TTC549 (cell line): Measurements from ENCODE around the gene RIPPLY2.
"Not testable (repeated sequence)": the region's sequence is repeated elsewhere in the genome, so short reads cannot be mapped to it uniquely, and the experiment has no call there.

Experiments used
- FAIRE-seq: peaks from 2 replicates; lab custom pipeline; 2012; peaks lifted over from hg19 to GRCh38; lab: Jason Lieb, UNC

Gene RIPPLY2

DNA sequence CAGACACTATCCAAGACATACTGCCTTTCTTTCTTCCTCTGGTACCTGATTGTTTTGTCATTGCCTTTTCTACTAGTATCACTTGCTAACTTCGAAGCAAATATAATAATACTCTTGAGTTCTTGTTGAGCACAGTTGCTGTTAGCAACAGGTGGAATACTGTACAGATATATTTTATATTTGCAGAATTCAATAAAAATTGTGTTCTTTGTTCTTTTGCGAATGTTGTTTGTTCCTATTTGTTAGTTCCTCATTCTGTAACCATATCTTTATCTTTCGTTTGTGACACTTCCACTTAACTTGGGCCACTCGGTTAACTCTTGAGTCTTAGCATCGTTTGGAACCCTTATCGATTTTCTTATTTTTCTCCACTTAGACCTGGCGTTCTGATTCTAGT is 7.2 kb downstream of the RIPPLY2 start:
- no peak for FAIRE-seq

DNA sequence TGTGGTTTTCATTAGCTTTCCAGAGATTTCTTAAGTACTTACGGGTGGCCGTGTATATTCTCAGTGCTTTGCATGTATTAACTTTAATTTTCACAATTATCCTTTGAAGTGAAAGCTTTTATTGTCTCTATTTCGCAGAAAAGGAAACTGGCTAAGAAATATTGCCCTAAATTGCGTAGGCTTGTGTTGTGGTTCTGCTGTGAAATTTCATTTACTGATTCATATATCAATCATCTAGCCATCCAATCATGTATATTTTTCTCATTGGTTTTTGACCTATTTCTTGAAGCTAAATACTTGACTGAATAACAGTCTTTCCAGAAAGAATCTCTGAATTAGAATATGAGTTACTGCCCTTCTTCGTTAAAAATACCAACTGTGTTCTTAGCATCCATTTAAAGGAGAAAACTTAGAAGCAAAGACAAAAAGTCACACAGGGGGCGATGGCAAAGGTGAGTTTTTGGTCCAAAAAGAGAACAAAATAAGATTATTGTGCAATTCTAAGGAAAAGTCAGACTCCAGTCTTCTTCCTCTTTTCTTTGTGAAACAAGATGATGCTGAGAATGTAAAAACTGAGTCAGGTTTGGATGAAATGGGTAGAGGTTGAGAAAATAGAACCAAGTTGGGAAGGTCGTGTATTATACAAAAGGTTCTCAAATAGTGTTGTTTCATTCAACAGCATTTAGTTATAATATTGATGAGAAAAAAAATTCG is 7.8 kb downstream of the RIPPLY2 start:
- FAIRE-seq = no peak

DNA sequence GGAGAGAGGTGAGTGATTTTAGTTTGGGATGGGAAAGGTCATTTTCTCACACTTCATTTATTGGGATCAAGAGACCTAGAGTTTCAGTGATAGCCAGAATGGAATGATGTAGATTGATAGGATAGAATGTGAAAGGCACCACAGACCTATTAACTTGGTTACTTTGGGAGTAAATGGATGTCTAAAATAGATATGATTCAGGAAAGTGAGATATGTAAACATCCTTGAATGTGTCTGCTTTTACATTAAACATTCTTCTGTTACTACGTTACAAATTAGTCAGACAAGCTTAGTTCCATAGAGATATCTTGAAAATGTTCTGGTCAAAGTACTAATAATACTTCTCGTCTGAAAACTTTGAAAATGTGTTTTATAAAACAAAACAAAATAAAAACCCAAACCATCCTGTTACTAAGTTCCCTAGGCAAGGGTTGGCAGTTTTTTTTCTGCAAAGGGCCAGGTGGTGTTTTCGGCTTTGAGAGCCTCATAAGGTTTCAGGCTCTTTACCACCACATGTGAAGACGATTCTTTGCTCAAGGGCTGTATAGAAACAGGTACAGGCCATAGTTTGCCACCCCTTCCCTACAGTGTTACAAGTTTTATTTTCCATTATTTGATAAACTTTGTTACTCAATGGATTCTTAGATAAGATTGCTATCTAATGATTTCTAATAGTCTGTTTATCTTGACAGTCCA is 9.8 kb downstream of the RIPPLY2 start:
- FAIRE-seq = no peak

DNA sequence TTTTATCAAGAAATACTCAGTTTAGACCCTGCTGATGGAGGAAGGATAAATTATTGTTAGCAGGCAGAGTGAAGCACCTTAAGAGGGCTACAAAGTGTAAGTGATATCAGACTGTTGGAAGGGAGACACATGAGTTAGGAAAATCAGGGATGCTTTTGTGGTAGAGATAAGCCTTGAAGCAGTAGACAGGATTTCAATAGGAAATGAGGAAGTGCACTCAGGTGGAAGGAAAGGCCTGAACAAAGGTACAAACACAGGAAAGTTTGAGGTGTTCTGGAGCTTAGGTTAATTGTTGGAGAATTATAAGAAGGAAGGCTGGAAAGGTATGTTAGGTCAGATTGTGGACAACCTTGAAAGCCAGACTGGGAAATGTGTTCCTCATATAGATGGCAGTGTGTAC is 13.9 kb downstream of the RIPPLY2 start:
- no peak for FAIRE-seq

DNA sequence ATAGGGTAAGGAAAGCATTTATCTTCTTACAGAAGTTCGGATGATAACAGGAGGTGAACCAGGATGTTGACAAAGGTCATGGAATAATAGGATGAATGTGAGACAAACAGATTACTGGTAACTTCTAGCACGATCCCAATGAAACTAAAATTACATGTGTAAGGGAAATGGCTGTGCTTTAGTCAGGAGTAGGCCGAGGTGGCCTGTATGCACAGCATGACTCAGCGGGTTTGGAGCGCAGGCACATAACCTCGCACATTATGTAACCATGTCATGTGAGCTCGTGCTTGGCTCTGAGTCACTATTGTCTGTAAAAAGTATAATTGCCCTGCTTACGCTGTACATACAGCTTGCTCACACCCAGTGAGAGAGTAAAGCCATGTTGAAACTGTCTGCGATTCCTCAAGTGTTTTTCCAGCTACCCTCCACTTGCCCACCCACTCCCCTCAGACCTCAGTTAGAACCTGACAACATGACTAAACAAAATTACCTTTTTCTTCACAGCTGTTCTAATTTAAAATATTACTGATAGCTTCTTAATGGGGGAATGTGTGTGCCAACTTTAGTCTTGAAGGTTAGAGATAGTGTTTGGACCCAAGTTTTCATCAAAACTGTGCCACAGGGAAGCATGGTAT is 14.5 kb downstream of the RIPPLY2 start:
- no peak for FAIRE-seq

DNA sequence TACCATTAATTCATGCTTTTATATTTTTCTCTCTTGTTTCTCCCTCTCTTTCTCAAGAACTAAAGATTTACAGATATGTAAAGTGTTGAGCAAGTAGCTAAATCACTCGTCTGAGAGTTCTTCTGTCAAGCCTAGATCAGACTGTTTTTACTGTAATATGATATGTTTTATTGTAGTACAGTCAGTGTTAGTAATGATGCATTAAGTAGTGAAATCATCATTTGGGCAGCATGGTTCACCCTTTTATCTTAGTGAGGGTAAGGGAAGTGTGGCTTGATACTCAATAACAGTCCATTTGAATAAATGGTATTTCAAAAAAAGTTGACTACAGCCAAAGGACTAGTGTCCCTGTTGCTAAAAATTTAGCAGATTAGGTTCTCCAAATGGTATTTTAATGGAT is 15.5 kb downstream of the RIPPLY2 start:
- FAIRE-seq = no peak

DNA sequence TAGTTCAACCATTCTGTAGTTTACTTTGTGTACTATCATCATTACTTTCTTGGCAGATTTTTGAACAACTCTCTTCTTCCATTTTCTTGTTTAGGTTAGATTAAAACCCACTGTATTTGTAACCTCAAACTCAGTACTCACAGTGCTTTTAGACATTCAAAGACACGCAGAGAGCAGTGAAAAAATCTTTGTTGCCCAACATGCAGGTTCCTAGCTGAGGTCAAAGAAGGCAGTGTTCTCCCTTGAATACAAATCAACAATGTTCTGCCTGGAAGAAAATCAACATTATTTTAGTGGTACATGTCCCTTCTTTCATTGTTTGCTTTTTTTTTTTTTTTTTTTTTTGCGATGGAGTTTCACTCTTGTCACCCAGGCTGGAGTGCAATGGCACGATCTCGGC is 17.5 kb downstream of the RIPPLY2 start:
- FAIRE-seq = no peak

DNA sequence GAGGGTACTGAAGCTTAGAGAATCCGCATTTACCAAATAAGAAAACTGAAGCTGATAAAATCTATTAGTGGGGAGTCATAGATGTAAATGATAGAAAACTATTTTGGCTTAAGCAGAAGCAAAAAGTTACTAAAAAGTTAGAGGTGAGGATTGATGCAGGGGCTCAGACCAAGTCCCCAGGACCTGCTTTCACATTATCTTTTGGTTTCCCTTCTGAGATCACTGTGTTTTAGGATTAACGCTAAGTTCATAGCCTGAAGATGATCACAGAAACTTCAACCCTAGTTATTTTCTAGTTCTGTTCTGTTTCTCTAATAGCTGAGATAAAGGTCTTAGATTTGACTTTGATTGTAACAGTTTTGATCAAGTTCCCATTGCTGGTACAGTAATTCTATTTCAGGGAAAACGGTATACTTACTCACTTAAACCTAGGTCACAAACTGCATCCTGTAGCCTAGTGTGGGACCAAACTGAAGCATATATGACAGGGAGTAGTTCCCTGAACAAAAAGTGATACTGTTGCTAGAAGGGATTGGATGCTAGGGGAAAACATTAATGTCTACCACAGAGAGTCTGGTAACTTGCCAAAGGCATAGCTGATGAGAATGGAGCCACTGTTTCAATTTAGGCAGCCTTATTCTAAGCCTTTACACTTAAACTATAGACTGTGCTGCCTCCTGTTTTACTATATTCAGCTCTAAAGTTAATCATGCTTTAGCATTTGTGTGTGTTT is 19.4 kb downstream of the RIPPLY2 start:
- no peak for FAIRE-seq

DNA sequence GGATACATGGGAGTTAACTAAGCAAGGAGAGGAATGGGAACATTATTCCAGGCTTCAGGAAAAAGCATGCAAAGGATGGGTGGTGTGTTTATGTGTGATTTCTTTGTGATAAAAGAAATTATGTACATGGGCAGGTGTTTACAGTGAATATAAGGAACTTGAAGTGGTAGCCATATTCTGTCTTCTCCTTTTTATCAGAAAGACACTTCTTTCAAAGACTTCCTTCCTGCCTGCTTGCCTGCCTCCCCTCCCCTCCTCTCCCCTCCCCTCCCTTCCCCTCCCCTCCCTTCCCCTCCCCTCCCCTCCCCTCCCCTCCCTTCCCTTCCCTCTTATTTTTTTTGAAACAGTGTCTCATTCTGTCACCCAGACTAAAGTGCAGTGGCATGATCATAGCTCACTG is 20.7 kb downstream of the RIPPLY2 start:
- no peak for FAIRE-seq

DNA sequence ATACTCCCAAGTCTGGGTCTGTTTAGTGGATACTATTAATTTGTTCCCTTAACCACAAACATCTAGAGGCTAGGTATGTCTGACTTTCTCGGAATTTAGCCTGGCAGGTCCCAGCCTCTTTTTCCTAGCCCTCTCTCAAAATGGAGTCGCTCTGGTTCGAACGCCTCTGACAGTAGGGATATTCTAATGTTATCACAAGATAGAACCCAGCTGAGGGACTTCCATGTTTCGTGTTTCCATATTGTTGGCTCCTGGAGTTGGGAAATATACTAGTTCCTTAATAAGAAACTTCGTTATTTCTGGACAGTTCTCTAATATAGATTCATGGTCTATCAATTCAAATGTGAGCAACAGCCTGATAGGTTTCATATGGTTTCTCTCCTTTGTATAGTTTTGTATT is 22.7 kb downstream of the RIPPLY2 start:
- FAIRE-seq = no peak

DNA sequence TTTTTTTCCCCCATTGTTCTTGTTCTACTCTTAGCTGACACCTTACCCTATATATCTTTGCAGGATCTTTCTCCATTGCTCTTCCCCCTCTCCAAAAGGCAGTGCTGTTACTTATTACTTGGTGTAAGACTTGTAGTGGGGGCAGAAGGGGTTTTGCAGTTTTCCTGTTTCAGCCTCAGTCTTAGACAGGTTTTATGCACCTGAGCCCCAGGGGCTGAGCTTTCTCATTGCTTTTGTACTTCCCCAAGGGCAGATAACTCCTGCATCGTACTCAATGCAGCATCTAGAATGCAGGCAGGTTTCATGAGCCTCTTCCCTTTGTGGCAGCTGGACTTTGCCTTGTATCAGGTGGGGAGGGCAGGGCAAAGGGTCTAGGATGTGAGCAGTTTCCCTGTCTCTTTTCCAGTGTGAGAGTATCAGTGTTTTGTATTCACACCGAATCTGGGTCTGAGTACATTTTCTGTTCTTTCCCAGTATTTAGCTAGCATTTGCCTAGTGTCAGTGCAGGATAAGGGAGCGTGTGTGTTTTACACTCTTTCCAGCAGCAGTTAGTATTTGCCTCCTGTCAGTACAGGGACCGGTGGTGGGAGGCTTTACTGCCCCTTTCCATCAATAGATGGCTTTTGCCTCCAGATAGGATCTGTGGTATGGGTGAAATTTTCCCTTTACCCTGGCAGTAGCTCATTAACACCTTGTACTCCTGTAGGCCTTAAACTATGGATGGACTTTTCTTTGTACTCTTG is 25.9 kb downstream of the RIPPLY2 start:
- FAIRE-seq = no peak

DNA sequence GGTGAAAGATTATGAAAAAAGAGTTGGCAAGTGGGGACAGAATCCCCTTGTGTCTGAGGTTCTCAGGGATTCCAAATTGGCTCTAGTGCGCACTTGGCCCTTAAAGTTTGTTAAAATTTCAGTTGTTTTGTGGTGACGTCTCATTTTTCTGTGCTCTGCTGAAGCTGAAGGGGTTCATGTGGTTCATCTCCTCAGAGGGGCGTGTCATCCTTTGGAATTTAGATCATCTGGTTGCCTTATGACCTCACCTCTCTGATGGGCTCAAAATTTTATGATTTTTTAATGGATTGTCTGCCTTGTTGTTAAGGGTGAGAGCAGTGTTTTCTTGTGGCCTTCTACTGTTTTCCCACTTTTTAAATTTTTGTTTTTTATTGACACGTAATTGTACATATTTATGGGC is 26.6 kb downstream of the RIPPLY2 start:
- no peak for FAIRE-seq

DNA sequence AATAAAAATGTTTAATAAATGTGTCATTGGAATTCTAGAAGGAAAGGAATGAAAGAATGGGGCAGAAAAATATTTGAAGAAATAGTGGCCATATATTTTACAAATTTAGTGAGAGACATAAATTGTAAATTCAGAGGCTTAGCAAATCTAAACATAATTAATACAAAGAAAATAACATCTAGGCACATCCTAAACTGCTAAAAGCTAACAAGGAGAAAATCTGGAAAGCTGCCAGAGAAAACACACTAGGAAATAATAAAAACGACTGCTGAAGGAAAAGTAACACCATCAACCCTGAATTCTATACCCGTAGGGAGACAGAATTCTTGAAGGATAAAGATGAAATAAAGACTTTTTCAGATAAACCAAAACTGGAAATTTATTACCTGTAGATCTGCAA is 30.1 kb downstream of the RIPPLY2 start:
- FAIRE-seq = no peak

DNA sequence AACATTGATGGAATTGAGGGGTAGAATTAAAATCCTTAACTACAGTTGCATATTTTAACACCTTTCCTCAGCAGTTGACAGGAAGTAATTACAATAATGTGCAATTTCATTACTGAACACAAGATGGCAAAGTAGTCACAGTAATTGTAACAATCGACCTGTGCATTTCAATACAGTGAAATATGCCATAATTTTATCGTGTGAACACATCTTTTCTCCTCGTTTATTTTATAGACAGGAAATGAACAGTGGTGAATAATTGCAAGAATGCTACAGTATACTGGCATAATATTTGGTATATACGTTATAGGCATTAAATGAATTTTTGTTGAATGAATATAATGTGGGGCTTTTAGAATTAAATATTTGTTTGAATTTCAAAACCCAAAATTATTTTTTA is 31.4 kb downstream of the RIPPLY2 start:
- peak; percentile 72 for FAIRE-seq

DNA sequence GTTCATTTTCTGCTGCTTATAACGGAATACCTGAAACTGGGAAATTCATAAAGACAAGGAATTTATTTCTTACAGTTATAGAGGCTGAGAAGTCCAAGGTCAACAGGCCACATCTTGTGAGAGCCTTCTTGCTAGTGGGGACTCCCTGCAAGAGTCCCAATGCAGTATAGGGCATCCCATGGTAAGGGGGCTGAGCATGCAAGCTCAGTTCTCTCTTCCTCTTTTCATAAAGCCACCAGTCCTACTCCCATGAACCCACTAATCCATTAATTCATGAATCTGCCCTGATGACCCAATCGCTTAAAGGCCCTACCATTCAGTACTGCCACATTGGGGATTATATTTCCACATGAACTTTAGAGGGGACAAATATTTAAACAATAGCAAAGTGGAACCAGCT is 32.8 kb downstream of the RIPPLY2 start:
- FAIRE-seq = no peak

DNA sequence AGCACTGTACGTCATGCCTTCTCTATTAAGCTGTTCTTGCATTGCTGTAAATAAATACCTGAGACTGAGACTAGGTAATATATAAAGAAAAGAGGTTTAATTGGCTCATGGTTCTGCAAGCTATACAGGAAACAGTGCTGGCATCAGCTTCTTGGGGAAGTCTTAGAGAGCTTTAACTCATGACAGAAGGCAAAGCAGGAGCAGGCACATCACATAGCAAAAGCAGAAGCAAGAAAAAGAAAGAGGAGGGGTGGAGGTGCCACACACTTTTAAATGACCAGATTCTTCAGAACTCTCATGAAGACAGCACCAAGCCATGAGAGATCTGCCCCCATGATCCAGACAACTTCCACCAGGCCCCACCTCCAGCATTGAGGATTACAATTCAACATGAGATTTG is 36.5 kb downstream of the RIPPLY2 start:
- FAIRE-seq = no peak

DNA sequence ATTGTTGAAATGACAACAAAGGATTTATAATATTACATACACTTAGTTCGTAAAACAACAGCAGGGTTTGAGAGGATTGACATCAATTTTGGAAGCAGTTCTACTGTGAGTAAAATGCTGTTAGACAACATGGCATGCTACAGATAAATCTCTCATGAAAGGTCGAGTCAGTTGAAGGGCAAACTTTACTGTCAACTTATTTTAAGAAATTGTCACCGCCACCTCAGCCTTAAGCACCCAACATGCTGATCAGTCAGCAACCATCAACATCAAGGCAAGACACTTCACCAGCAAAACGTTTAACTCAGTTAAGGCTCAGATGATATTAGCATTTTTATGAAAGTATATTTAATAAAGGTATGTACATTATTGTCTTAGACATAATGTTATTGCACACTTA is 37.4 kb downstream of the RIPPLY2 start:
- no peak for FAIRE-seq

DNA sequence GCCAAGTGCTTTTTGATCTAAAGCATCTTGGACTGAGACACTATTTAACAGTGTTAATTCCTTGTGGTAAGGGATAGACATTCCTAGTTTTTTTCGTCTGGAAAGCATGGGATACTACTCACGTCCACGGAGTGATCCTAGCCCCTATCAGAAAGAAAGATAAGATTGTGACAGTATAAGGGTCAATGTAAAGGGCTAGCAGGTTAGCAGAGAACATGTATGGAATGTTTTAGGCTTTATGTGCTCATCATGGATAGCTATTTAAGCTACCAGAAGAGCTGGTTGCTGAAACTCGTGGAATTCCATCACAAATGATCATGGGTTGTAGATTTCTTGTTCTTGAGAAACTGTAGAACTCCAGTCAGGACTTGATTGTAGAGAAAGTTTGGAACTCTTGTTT is 38.4 kb downstream of the RIPPLY2 start:
- FAIRE-seq = no peak

DNA sequence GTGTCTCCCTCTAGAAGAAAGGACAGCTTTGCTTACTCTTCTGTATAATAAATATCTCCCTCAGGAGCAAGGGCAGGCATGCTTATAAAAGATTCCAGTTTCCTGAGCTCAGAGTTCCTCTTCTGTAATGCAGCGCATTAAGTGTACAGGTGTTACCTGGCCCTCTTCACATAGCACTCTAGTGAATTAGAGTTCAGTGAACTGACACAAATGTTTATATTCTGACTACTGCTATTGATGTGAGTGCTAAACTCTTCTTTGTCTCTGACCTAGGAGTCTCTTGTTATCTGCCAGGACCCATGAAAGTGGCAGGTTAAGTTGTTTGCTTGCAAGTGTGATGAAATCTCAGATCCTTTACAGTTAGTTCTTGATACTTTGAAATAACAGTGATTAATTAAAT is 39.9 kb downstream of the RIPPLY2 start:
- FAIRE-seq = no peak

DNA sequence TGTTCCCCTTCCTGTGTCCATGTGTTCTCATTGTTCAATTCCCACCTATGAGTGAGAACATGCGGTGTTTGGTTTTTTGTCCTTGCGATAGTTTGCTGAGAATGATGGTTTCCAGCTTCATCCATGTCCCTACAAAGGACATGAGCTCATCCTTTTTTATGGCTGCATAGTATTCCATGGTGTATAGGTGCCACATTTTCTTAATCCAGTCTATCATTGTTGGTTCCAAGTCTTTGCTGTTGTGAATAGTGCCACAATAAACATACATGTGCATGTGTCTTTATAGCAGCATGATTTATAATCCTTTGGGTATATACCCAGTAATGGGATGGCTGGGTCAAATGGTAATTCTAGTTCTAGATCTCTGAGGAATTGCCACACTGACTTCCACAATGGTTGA is 43.9 kb downstream of the RIPPLY2 start:
- FAIRE-seq = not testable (repeated sequence)

DNA sequence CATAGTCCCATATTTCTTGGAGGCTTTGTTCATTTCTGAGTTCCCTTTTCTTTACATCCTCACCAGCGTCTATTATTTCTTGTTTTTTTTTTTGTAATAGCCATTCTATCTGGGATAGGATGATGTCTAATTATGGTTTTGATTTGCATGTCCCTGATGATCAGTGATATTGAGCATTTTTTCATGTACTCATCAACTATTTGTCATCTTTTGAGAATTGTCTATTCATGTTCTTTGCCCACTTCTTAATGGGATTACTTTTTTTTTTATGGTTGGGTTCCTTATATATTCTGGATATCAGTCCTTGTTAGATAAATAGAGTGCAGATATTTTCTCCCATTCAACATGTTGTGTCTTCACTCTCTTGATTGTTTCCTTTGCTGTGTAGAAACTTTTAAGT is 48.5 kb downstream of the RIPPLY2 start:
- no peak for FAIRE-seq

DNA sequence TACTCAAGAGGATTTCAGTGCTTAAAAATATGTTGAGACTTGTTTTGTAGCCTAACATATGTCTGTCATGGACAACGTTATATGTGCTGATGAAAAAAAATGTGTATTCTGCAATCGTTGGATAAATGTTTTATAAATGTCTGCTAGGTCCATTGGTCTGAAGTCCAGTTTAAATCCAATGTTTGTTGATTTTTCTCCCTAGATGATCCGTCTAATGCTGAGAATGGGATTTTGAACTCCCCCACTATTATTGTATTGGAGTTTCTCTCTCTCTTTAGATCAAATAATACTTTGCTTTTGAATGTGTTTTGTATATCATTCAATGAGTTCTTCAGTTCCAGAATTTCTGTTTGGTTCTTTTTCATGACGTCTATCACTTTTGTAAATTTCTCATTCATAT is 51.2 kb downstream of the RIPPLY2 start:
- no peak for FAIRE-seq
